HCT116 (cell line): ENCODE data around the gene MAPRE2.

ENCODE experiments used
- ATF3 ChIP-seq: IDR thresholded peaks from 2 replicates; pipeline ENCODE4 v1.6.1; 2012
- CTCF ChIP-seq, 3 experiments: fragments of 200-600 bp in 1 of 3; sonication (generic) in 1 of 3; IDR thresholded peaks in 2 of 3; conservative IDR thresholded peaks in 1 of 3; 2 replicates each; pipeline ENCODE4 v1.5.1; 2012 to 2017; ENCODE audit warnings: low read depth in 2 of 3, low read length in 2 of 3, antibody characterized with exemption in 1 of 3, borderline replicate concordance in 1 of 3, control low read depth in 1 of 3, mild to moderate bottlenecking in 1 of 3, mixed read lengths in 1 of 3, mixed run types in 1 of 3, moderate library complexity in 1 of 3; ENCODE audit not compliant: insufficient read depth in 1 of 3
- EGR1 ChIP-seq: IDR thresholded peaks from 2 replicates; pipeline ENCODE4 v1.6.1; 2012; ENCODE audit warnings: low read depth
- ELF1 ChIP-seq: IDR thresholded peaks from 2 replicates; pipeline ENCODE4 v1.6.1; 2012; ENCODE audit warnings: low read depth, borderline replicate concordance
- EZH2phosphoT487 ChIP-seq: fragments of 200-600 bp; IDR thresholded peaks from 2 replicates; pipeline ENCODE4 v1.6.1; 2018; ENCODE audit warnings: antibody characterized with exemption, borderline replicate concordance
- FOSL1 ChIP-seq: IDR thresholded peaks from 2 replicates; pipeline ENCODE4 v1.6.1; 2012; ENCODE audit warnings: low read depth
- MAX ChIP-seq: IDR thresholded peaks from 2 replicates; pipeline ENCODE4 v1.6.1; 2012
- POLR2A ChIP-seq: IDR thresholded peaks from 2 replicates; pipeline ENCODE4 v1.7.0; 2011; ENCODE audit warnings: borderline replicate concordance; ENCODE audit not compliant: insufficient read depth, insufficient read length; ENCODE audit errors: extremely low read depth
- SIN3A ChIP-seq: IDR thresholded peaks from 2 replicates; pipeline ENCODE4 v1.6.1; 2012; ENCODE audit warnings: low read depth
- SP1 ChIP-seq: IDR thresholded peaks from 2 replicates; pipeline ENCODE4 v1.6.1; 2012; ENCODE audit warnings: low read depth
- SRF ChIP-seq: IDR thresholded peaks from 2 replicates; pipeline ENCODE4 v1.6.1; 2012; ENCODE audit warnings: low read depth
- TCF7L2 ChIP-seq: IDR thresholded peaks from 2 replicates; pipeline ENCODE4 v1.7.0; 2011; ENCODE audit warnings: borderline replicate concordance, inconsistent platforms; ENCODE audit not compliant: insufficient read depth, insufficient read length; ENCODE audit errors: extremely low read depth
- YY1 ChIP-seq: IDR thresholded peaks from 2 replicates; pipeline ENCODE4 v1.6.1; 2011; ENCODE audit warnings: low read length, low read depth, moderate library complexity, mild to moderate bottlenecking; ENCODE audit not compliant: insufficient replicate concordance; ENCODE audit errors: extremely low read depth
- ZNF274 ChIP-seq: fragments of 200-500 bp; sonication (Bioruptor generic); IDR thresholded peaks from 2 replicates; pipeline ENCODE4 v1.6.1; 2014; ENCODE audit warnings: mild to moderate bottlenecking, low read depth, low read length, inconsistent platforms

GRCh38 chr18:35131387-35132020 is 90.3 kb downstream of the MAPRE2 start:
- TF ChIP-seq CTCF (IDR thresholded peaks at IDR 0.05 in 2 of 3, conservative IDR thresholded peaks at IDR 0.05 in 1 of 3; ENCODE audit: borderline replicate concordance in 1 of 3, insufficient read depth in 1 of 3, low read depth in 2 of 3, low read length in 2 of 3) (no peak), TCF7L2 (no peak), MAX (no peak), POLR2A (no peak), YY1 (no peak), SRF (no peak), FOSL1 (no peak), ELF1 (no peak), EZH2phosphoT487 (no peak), SIN3A (no peak), ATF3 (no peak), EGR1 (no peak), SP1 (no peak), ZNF274 (no peak)
